ENCODE data around the gene TMCC1.

- TF ChIP-seq POLR2A (IDR thresholded peaks at IDR 0.05) (no peak), CTCF (IDR thresholded peaks at IDR 0.05) (no peak)
Measured at GRCh38 chr3:129618186-129618820, 275.2 kb downstream of the TMCC1 start.
